Subcutaneous abdominal adipose tissue (tissue), 5 donors: ENCODE results near the gene AIF1.

ENCODE experiments used
- H3K27ac ChIP-seq: one replicate; pipeline ENCODE4 v1.7.0; 2013; ENCODE audit warnings: low read depth, mild to moderate bottlenecking, inconsistent platforms, low read length, moderate library complexity
- H3K27me3 ChIP-seq, 5 donors: one replicate each; pipeline ENCODE4 v1.7.0; 2013; ENCODE audit warnings: low read length in 5 of 5, inconsistent platforms in 1 of 5; ENCODE audit not compliant: control insufficient read depth in 5 of 5, insufficient read depth in 4 of 5
- H3K36me3 ChIP-seq, 5 donors: one replicate each; pipeline ENCODE4 v1.7.0; 2013; ENCODE audit warnings: low read length in 5 of 5; ENCODE audit not compliant: control insufficient read depth in 5 of 5, insufficient read depth in 5 of 5
- H3K4me1 ChIP-seq, 5 donors: one replicate each; pipeline ENCODE4 v1.7.0; 2013; ENCODE audit warnings: low read length in 5 of 5, mild to moderate bottlenecking in 3 of 5, moderate library complexity in 1 of 5; ENCODE audit not compliant: control insufficient read depth in 5 of 5, insufficient read depth in 5 of 5
- H3K4me3 ChIP-seq, 5 donors: one replicate each; pipeline ENCODE4 v1.7.0; 2013; ENCODE audit warnings: low read length in 5 of 5, low read depth in 1 of 5
- H3K9ac ChIP-seq, 5 donors: one replicate each; pipeline ENCODE4 v1.7.0; 2013; ENCODE audit warnings: low read length in 5 of 5, mild to moderate bottlenecking in 4 of 5, moderate library complexity in 3 of 5
- H3K9me3 ChIP-seq, 5 donors: one replicate each; pipeline ENCODE4 v1.7.0; 2013; ENCODE audit warnings: low read length in 5 of 5; ENCODE audit not compliant: control insufficient read depth in 5 of 5
- donor health status: healthy.
- donor health status: healthy.
- donor health status: healthy.
- donor health status: healthy.
- donor health status: healthy.

AIF1 gene

GRCh38 chr6:31614684-31615578, at the start of gene AIF1:
TSS of gene AIF1 (plus strand) at chr6:31615234. CDS start at chr6:31615330, 96 bp downstream.
- Histone ChIP-seq H3K27me3 (no peaks in the 10 kb centered on the region), H3K27ac (no peak within 1 kb of the TSS), H3K9ac (peak within 1 kb of the TSS in 3 of 5 donors; percentile 26 to 47 (median 37)), H3K36me3 (no peaks in the 10 kb centered on the region), H3K9me3 (no peaks in the 10 kb centered on the region), H3K4me3 (peak within 1 kb of the TSS; percentile 17 to 47 (median 44)), H3K4me1 (peaks cover 0 to 18% (median 3%) of the 10 kb centered on the region in 5 donors)

- Histone ChIP-seq H3K27ac (no peak overlapping the region), H3K4me3 (no peak overlapping the region)
Measured at GRCh38 chr6:31567531-31568370, 47.3 kb upstream of the AIF1 start.

GRCh38 chr6:31568537-31568961, 46.5 kb upstream of the AIF1 start:
- no peak overlapping the region for H3K9ac ChIP-seq
- no peaks in the 10 kb centered on the region for H3K36me3 ChIP-seq
- no peak overlapping the region for H3K27ac ChIP-seq
- H3K4me3 ChIP-seq = no peak overlapping the region
- peaks cover 0 to 2% (median 0%) of the 10 kb centered on the region in 5 donors for H3K27me3 ChIP-seq
- no peaks in the 10 kb centered on the region for H3K9me3 ChIP-seq
- H3K4me1 ChIP-seq = peaks cover 0 to 11% (median 0%) of the 10 kb centered on the region in 5 donors

More at GRCh38 chr6:31567531-31568370, 47.3 kb upstream of the AIF1 start:
- no peaks in the 10 kb centered on the region for H3K27me3 ChIP-seq
- H3K4me1 ChIP-seq = peaks cover 0 to 11% (median 0%) of the 10 kb centered on the region in 5 donors
- H3K36me3 ChIP-seq = no peaks in the 10 kb centered on the region
- H3K9me3 ChIP-seq = no peaks in the 10 kb centered on the region
- H3K9ac ChIP-seq = no peak overlapping the region

- no peak overlapping the region for H3K4me3 ChIP-seq
- H3K36me3 ChIP-seq = no peaks in the 10 kb centered on the region
- H3K9me3 ChIP-seq = no peaks in the 10 kb centered on the region
- peaks cover 0 to 2% (median 0%) of the 10 kb centered on the region in 5 donors for H3K27me3 ChIP-seq
- peaks cover 0 to 15% (median 1%) of the 10 kb centered on the region in 5 donors for H3K4me1 ChIP-seq
- H3K9ac ChIP-seq = no peak overlapping the region
- no peak overlapping the region for H3K27ac ChIP-seq
Measured at GRCh38 chr6:31569861-31570536, 45.0 kb upstream of the AIF1 start.

GRCh38 chr6:31572041-31572911, 42.8 kb upstream of the AIF1 start, which contains the start of gene LTA:
TSS of gene LTA (plus strand) at chr6:31572289. CDS start at chr6:31572743, 454 bp downstream.
- H3K36me3 ChIP-seq = peaks cover 0 to 4% (median 0%) of the 10 kb centered on the region in 5 donors
- H3K9me3 ChIP-seq = no peaks in the 10 kb centered on the region
- H3K27ac ChIP-seq = no peak within 1 kb of the TSS
- no peak within 1 kb of the TSS for H3K9ac ChIP-seq
- peaks cover 0 to 4% (median 0%) of the 10 kb centered on the region in 5 donors for H3K27me3 ChIP-seq
- peaks cover 0 to 34% (median 9%) of the 10 kb centered on the region in 5 donors for H3K4me1 ChIP-seq
- H3K4me3 ChIP-seq = no peak within 1 kb of the TSS

GRCh38 chr6:31573239-31574105, 41.6 kb upstream of the AIF1 start:
- H3K36me3 ChIP-seq = peaks cover 0 to 4% (median 0%) of the 10 kb centered on the region in 5 donors
- peaks cover 0 to 27% (median 9%) of the 10 kb centered on the region in 5 donors for H3K4me1 ChIP-seq
- H3K9me3 ChIP-seq = no peaks in the 10 kb centered on the region
- no peak overlapping the region for H3K9ac ChIP-seq
- H3K27ac ChIP-seq = no peak overlapping the region
- H3K4me3 ChIP-seq = no peak overlapping the region
- peaks cover 0 to 4% (median 0%) of the 10 kb centered on the region in 5 donors for H3K27me3 ChIP-seq

GRCh38 chr6:31574106-31575061, 40.6 kb upstream of the AIF1 start:
- Histone ChIP-seq H3K4me3 (no peak overlapping the region), H3K27ac (peak overlapping the region; percentile 10), H3K4me1 (peaks cover 0 to 26% (median 9%) of the 10 kb centered on the region in 5 donors), H3K9ac (no peak overlapping the region), H3K9me3 (no peaks in the 10 kb centered on the region), H3K36me3 (peaks cover 0 to 4% (median 0%) of the 10 kb centered on the region in 5 donors), H3K27me3 (peaks cover 0 to 4% (median 0%) of the 10 kb centered on the region in 5 donors)
